Kidney (tissue), 14 donors: ENCODE results near the gene DENND5B. TPM values are rescaled to one million over a fixed set of nuclear protein-coding genes. Genes with fewer than 3 reads are reported as not detected.

ENCODE experiments used
- DNase-seq, 5 donors: peaks; one replicate each; pipeline ENCODE4 v3.0.0-alpha.2; 2013 to 2020
- FAIRE-seq: peaks from 2 replicates; lab custom pipeline; 2012; peaks lifted over from hg19 to GRCh38; lab: Jason Lieb, UNC
- H3K27ac ChIP-seq, 2 donors: one replicate each; pipeline ENCODE4 v1.7.0; 2013; ENCODE audit warnings: low read depth in 2 of 2, low read length in 2 of 2, inconsistent platforms in 1 of 2
- H3K27me3 ChIP-seq: one replicate; pipeline ENCODE4 v1.7.1; 2013; ENCODE audit warnings: low read length, inconsistent platforms; ENCODE audit not compliant: control insufficient read depth, insufficient read depth
- H3K36me3 ChIP-seq, 3 donors: one replicate each; pipeline versions ENCODE4 v1.7.0 to v1.7.1; 2013; ENCODE audit warnings: low read length in 3 of 3, control low read depth in 1 of 3, inconsistent platforms in 1 of 3; ENCODE audit not compliant: insufficient read depth in 3 of 3, control insufficient read depth in 2 of 3
- H3K4me1 ChIP-seq, 3 donors: one replicate each; pipeline versions ENCODE4 v1.7.0 to v1.7.1; 2013; ENCODE audit warnings: low read length in 3 of 3, inconsistent platforms in 1 of 3, low read depth in 1 of 3; ENCODE audit not compliant: control insufficient read depth in 2 of 3, insufficient read depth in 2 of 3
- H3K4me3 ChIP-seq, 3 donors: one replicate each; pipeline versions ENCODE4 v1.7.0 to v1.8.1; 2013; ENCODE audit warnings: low read length in 3 of 3, control low read depth in 1 of 3, inconsistent platforms in 1 of 3
- H3K9ac ChIP-seq, 3 donors: one replicate each; pipeline versions ENCODE4 v1.7.0 to v1.7.1; 2013; ENCODE audit warnings: low read length in 3 of 3, control low read depth in 1 of 3, inconsistent platforms in 1 of 3
- H3K9me3 ChIP-seq, 3 donors: one replicate each; pipeline versions ENCODE4 v1.7.0 to v1.7.1; 2013; ENCODE audit warnings: low read length in 3 of 3, control low read depth in 1 of 3, inconsistent platforms in 1 of 3; ENCODE audit not compliant: control insufficient read depth in 2 of 3, insufficient read depth in 1 of 3
- CTCF ChIP-seq: IDR thresholded peaks from 3 replicates; pipeline ENCODE4 v1.5.1; 2012; ENCODE audit warnings: mild to moderate bottlenecking, moderate library complexity, borderline replicate concordance; ENCODE audit not compliant: insufficient read depth; ENCODE audit errors: extremely low read depth
- intact Hi-C: fragments of 100-400 bp; cut with DNase I; formaldehyde crosslinking; loops from one replicate; pipeline ENCODE4 v1.11.1; 2022
- polyA plus RNA-seq: library from polyadenylated mRNA; stranded (reverse); fragments of 350-450 nt; fragmentation: Illumina TruSeq; extraction: RNeasy Lipid Tissue Mini Kit (QIAGEN cat#74804); gene quantifications from one replicate; pipeline ENCODE4 v1.2.3, GENCODE V29; 2014; ENCODE audit warnings: low read depth, low replicate concordance; ENCODE audit not compliant: insufficient read depth
- total RNA-seq: library from RNA; stranded (reverse); fragmentation: NEBNext Ultra II Directional; extraction: Animal tissue kit (Norgen Biotek cat#: 25700); gene quantifications from one replicate; pipeline ENCODE4 v1.2.1, GENCODE V29; 2021
- donor health status: control.
- donor health status: control.
- donor health status: control.
- donor health status: control.
- donor health status: control.
- donor health status: DM: yes; HTN: yes; CAD: no.
- donor health status: Normal renal cell carcinoma (clear cell type).

The DENND5B gene
- total and polyA plus RNA-seq, 2 donors from 2014 or later = 2.9 to 14.1 TPM

- no peak overlapping the region for H3K27ac ChIP-seq
- FAIRE-seq = no peak
- intact Hi-C loops = no loop called here
These were observed 82.3 kb downstream of the DENND5B start for GRCh38 chr12:31508436-31509150.

DNA sequence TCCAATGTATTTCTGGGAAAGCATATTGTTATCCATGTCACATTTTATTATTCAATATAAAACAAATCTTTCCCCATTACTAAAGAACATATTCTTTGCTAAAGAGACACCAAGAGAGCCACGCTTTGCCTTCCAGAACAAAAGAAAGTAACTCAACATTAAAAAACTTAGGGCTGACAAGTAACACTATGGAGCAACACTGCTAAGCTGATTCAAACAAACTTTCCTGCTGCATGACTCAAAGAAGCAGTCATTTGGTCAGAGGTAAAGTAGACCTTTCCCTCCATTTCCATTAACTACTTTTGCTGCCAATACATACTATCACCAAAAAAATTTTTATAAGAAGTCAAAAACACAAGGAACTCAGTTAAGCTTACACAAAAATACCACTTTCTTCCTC, 83.0 kb downstream of the DENND5B start:
- intact Hi-C loops = no loop called here
- no peak for FAIRE-seq
- no peak for TF ChIP-seq CTCF
- Histone ChIP-seq H3K27ac (no peak overlapping the region), H3K9ac (no peak overlapping the region), H3K27me3 (no peaks in the 10 kb centered on the region), H3K9me3 (peaks cover 0 to 7% (median 0%) of the 10 kb centered on the region in 3 donors), H3K4me1 (peaks cover 0 to 3% (median 0%) of the 10 kb centered on the region in 3 donors), H3K4me3 (no peak overlapping the region), H3K36me3 (no peaks in the 10 kb centered on the region)
- DNase-seq = no peak

More at GRCh38 chr12:31508436-31509150, 82.3 kb downstream of the DENND5B start:
- no peak for TF ChIP-seq CTCF
- H3K9me3 ChIP-seq = peaks cover 0 to 7% (median 0%) of the 10 kb centered on the region in 3 donors
- H3K36me3 ChIP-seq = no peaks in the 10 kb centered on the region
- DNase-seq = no peak
- no peaks in the 10 kb centered on the region for H3K27me3 ChIP-seq
- H3K9ac ChIP-seq = no peak overlapping the region
- H3K4me1 ChIP-seq = peaks cover 0 to 3% (median 0%) of the 10 kb centered on the region in 3 donors
- H3K4me3 ChIP-seq = no peak overlapping the region

GRCh38 chr12:31506515-31507306, 84.2 kb downstream of the DENND5B start:
- H3K27ac ChIP-seq = no peak overlapping the region
- peaks cover 0 to 7% (median 0%) of the 10 kb centered on the region in 3 donors for H3K9me3 ChIP-seq
- no peak for FAIRE-seq
- H3K4me1 ChIP-seq = peaks cover 0 to 3% (median 0%) of the 10 kb centered on the region in 3 donors
- peak in 1 of 5 donors; percentile 62 for DNase-seq
- no peaks in the 10 kb centered on the region for H3K36me3 ChIP-seq
- H3K27me3 ChIP-seq = no peaks in the 10 kb centered on the region
- no peak overlapping the region for H3K9ac ChIP-seq
- H3K4me3 ChIP-seq = no peak overlapping the region
- TF ChIP-seq CTCF = no peak
- intact Hi-C loops = no loop called here
